ENCODE measurements around the gene PLXNB2. TPM values are rescaled to one million over a fixed set of nuclear protein-coding genes. Genes with fewer than 3 reads are reported as not detected.
A peak's percentile ranks its signal among the peaks of the same experiment; 100 is the strongest.

PLXNB2 gene
- total RNA-seq, 1 experiment from 2014 or later, result 236 TPM

DNA sequence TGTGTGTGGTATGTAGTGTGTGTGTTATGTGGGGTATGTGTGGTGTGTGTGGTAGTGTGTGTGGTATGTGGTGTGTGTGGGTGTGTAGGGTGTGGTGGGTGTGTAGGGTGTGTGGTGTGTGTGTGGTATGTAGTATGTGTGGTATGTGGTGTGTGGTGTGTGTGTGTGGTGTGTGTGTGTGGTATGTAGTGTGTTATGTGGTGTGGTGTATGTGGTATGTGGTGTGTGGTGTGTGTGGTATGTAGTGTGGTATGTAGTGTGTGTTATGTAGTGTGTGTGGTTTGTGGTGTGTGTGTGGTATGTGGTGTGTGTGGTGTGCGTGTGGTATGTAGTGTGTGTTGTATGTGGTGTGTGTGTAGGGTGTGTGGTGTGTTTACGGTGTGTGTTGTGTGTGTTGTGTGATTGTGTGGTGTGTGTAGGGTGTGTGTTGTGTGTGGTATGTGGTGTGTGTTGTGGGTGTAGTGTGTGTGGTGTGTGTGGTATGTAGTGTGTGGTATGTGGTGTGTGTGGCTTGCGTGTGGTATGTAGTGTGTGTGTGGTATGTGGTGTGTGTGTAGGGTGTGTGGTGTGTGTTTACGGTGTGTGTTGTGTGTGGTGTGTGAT lies 31.5 kb upstream of the PLXNB2 start:
- H3K4me2 ChIP-seq (ENCODE audit: low read length), result no peak overlapping the region
- H2AFZ ChIP-seq (ENCODE audit: low read depth, low read length, poor library complexity, severe bottlenecking), result no peak overlapping the region
- H3K9ac ChIP-seq (ENCODE audit: low read length), result no peak overlapping the region

More for the DNA sequence above, 31.5 kb upstream of the PLXNB2 start:
- H3K27ac ChIP-seq (ENCODE audit: low read depth, low read length), result peak overlapping the region; percentile 10; the same call in 1 of the 2 replicates
- peaks cover 4 to 12% of the 10 kb centered on the region in 2 experiments for H3K4me1 ChIP-seq (ENCODE audit: control insufficient read depth in 1 of 2, insufficient read depth in 2 of 2, low read length in 2 of 2)
- H3K4me3 ChIP-seq (replicated peaks in 1 of 2; ENCODE audit: low read depth in 1 of 2, low read length in 2 of 2), result no peak overlapping the region
- H3K9me3 ChIP-seq (ENCODE audit: control insufficient read depth in 1 of 2, insufficient read depth in 1 of 2, low read depth in 1 of 2, low read length in 2 of 2), result peaks cover 0 to 20% of the 10 kb centered on the region in 2 experiments; a peak in 1 of 4 replicates
- intact Hi-C loops (cut with micrococcal nuclease), result no loop called here
- TF ChIP-seq CBX3 (IDR thresholded peaks at IDR 0.05; ENCODE audit: low read depth), result no peak
- TF ChIP-seq, protein P1, sequence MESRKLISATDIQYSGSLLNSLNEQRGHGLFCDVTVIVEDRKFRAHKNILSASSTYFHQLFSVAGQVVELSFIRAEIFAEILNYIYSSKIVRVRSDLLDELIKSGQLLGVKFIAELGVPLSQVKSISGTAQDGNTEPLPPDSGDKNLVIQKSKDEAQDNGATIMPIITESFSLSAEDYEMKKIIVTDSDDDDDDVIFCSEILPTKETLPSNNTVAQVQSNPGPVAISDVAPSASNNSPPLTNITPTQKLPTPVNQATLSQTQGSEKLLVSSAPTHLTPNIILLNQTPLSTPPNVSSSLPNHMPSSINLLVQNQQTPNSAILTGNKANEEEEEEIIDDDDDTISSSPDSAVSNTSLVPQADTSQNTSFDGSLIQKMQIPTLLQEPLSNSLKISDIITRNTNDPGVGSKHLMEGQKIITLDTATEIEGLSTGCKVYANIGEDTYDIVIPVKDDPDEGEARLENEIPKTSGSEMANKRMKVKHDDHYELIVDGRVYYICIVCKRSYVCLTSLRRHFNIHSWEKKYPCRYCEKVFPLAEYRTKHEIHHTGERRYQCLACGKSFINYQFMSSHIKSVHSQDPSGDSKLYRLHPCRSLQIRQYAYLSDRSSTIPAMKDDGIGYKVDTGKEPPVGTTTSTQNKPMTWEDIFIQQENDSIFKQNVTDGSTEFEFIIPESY (IDR thresholded peaks at IDR 0.05; ENCODE audit: extremely low read depth, insufficient replicate concordance, low read length), result no peak
- TF ChIP-seq, protein P2, sequence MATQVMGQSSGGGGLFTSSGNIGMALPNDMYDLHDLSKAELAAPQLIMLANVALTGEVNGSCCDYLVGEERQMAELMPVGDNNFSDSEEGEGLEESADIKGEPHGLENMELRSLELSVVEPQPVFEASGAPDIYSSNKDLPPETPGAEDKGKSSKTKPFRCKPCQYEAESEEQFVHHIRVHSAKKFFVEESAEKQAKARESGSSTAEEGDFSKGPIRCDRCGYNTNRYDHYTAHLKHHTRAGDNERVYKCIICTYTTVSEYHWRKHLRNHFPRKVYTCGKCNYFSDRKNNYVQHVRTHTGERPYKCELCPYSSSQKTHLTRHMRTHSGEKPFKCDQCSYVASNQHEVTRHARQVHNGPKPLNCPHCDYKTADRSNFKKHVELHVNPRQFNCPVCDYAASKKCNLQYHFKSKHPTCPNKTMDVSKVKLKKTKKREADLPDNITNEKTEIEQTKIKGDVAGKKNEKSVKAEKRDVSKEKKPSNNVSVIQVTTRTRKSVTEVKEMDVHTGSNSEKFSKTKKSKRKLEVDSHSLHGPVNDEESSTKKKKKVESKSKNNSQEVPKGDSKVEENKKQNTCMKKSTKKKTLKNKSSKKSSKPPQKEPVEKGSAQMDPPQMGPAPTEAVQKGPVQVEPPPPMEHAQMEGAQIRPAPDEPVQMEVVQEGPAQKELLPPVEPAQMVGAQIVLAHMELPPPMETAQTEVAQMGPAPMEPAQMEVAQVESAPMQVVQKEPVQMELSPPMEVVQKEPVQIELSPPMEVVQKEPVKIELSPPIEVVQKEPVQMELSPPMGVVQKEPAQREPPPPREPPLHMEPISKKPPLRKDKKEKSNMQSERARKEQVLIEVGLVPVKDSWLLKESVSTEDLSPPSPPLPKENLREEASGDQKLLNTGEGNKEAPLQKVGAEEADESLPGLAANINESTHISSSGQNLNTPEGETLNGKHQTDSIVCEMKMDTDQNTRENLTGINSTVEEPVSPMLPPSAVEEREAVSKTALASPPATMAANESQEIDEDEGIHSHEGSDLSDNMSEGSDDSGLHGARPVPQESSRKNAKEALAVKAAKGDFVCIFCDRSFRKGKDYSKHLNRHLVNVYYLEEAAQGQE (IDR thresholded peaks at IDR 0.05; ENCODE audit: low read depth), result no peak
- ChIA-PET POLR2A (no interaction called here), CTCF (no interaction called here), RAD21 (ENCODE audit: low non-redundant PET in 1 of 2, low total read pairs in 2 of 2, uncharacterized antibody in 2 of 2, unreplicated experiment in 2 of 2) (no interaction called here)
- ATAC-seq (no peak), DNase-seq (ENCODE audit: low read depth, low spot score) (no peak)
- no peaks in the 10 kb centered on the region for H3K9me2 ChIP-seq (ENCODE audit: insufficient read depth)
- H4K20me1 ChIP-seq (ENCODE audit: insufficient read depth), result no peaks in the 10 kb centered on the region
- peaks cover 5% of the 10 kb centered on the region; the same call in 1 of the 2 replicates for H3K79me2 ChIP-seq (ENCODE audit: insufficient read depth, low read length)
- no peaks in the 10 kb centered on the region for H3K27me3 ChIP-seq (ENCODE audit: insufficient read depth, low read length)
- no peaks in the 10 kb centered on the region for H3K36me3 ChIP-seq (ENCODE audit: control insufficient read depth in 1 of 2, insufficient read depth in 2 of 2, low read length in 2 of 2)
- no TSS peak for BruUV-seq (replicated peaks)
